NCI-H1436 (cell line): ENCODE measurements around the gene FAM114A2.
"Not testable (repeated sequence)": the region's sequence is repeated elsewhere in the genome, so short reads cannot be mapped to it uniquely, and the experiment has no call there.

ENCODE experiments used
- DNase-seq: peaks from one replicate; lab custom pipeline; 2025; lab: John Stamatoyannopoulos, UW

Gene FAM114A2

GRCh38 chr5:154038707-154039457 is at the start of gene FAM114A2, which contains the start of gene MFAP3:
FAM114A2 (minus strand) TSS chr5:154038910; CDS start chr5:154034953, 3,957 bp downstream.
MFAP3 (plus strand) TSS chr5:154038967; CDS start chr5:154049723, 10,756 bp downstream.
- peak; percentile 83 for DNase-seq

GRCh38 chr5:154087260-154087659 is 48.5 kb upstream of the FAM114A2 start:
- no peak for DNase-seq

- DNase-seq, result no peak
Measured at GRCh38 chr5:154086641-154087040, 47.9 kb upstream of the FAM114A2 start.

- no peak for DNase-seq
Measured at GRCh38 chr5:154086146-154086545, 47.4 kb upstream of the FAM114A2 start.

GRCh38 chr5:154084062-154084639 is 45.4 kb upstream of the FAM114A2 start:
- no peak for DNase-seq

GRCh38 chr5:154081246-154081645 is 42.5 kb upstream of the FAM114A2 start:
- DNase-seq, result no peak

- DNase-seq, result peak; percentile 85
Measured at GRCh38 chr5:154078272-154078671, 39.6 kb upstream of the FAM114A2 start.

GRCh38 chr5:154077696-154078095 is 39.0 kb upstream of the FAM114A2 start:
- no peak for DNase-seq

GRCh38 chr5:154076240-154076922 is 37.7 kb upstream of the FAM114A2 start:
- DNase-seq, result no peak

- peak; percentile 71 for DNase-seq
Measured at GRCh38 chr5:154072414-154073171, 33.9 kb upstream of the FAM114A2 start.

GRCh38 chr5:154071799-154072413 is 33.2 kb upstream of the FAM114A2 start:
- DNase-seq, result no peak

- not testable (repeated sequence) for DNase-seq
Measured at GRCh38 chr5:154069854-154070253, 31.1 kb upstream of the FAM114A2 start.

- DNase-seq, result no peak
Measured at GRCh38 chr5:154065971-154066370, 27.3 kb upstream of the FAM114A2 start.

- DNase-seq, result no peak
Measured at GRCh38 chr5:154063372-154063771, 24.7 kb upstream of the FAM114A2 start.

- DNase-seq, result no peak
Measured at GRCh38 chr5:154060606-154061005, 21.9 kb upstream of the FAM114A2 start.

- no peak for DNase-seq
Measured at GRCh38 chr5:154059583-154059982, 20.9 kb upstream of the FAM114A2 start.

GRCh38 chr5:154059039-154059430 is 20.3 kb upstream of the FAM114A2 start:
- DNase-seq, result no peak

- no peak for DNase-seq
Measured at GRCh38 chr5:154058055-154059038, 19.6 kb upstream of the FAM114A2 start.

GRCh38 chr5:154055201-154055600 is 16.5 kb upstream of the FAM114A2 start:
- peak; percentile 70 for DNase-seq

- no peak for DNase-seq
Measured at GRCh38 chr5:154053468-154053867, 14.8 kb upstream of the FAM114A2 start.

- DNase-seq, result no peak
Measured at GRCh38 chr5:154049636-154050035, 10.9 kb upstream of the FAM114A2 start.
